CD14-positive monocyte (primary cell): Measurements from ENCODE around the gene MS4A14. TPM values are rescaled to one million over a fixed set of nuclear protein-coding genes. Genes with fewer than 3 reads are reported as not detected.

Source experiments
- DNase-seq, 3 donors: peaks; one replicate each; pipeline ENCODE4 v3.0.0-alpha.2; 2011 to 2022
- H2AFZ ChIP-seq: 2 replicates; pipeline ENCODE4 v1.6.0; 2012; ENCODE audit warnings: mild to moderate bottlenecking, low read depth, low read length, inconsistent platforms; ENCODE audit not compliant: insufficient read depth, poor library complexity, severe bottlenecking
- H3K27ac ChIP-seq, 2 donors: 1 replicate in 1 of 2; 2 replicates in 1 of 2; pipeline ENCODE4 v1.5.1; 2012 to 2013; ENCODE audit warnings: low read length in 2 of 2, control low read depth in 1 of 2, inconsistent platforms in 1 of 2, low read depth in 1 of 2, mild to moderate bottlenecking in 1 of 2
- H3K27me3 ChIP-seq, 2 donors: one replicate each; pipeline versions ENCODE4 v1.6.0 to v1.6.1; 2011 to 2013; ENCODE audit warnings: low read length in 2 of 2; ENCODE audit not compliant: control insufficient read depth in 2 of 2, insufficient read depth in 2 of 2
- H3K36me3 ChIP-seq, 2 donors: replicated peaks in 1 of 2; 1 replicate in 1 of 2; 2 replicates in 1 of 2; pipeline versions ENCODE4 v1.5.1 to v1.6.1; 2012 to 2013; ENCODE audit warnings: low read length in 2 of 2, control low read depth in 1 of 2, inconsistent platforms in 1 of 2, mild to moderate bottlenecking in 1 of 2; ENCODE audit not compliant: insufficient read depth in 2 of 2, control insufficient read depth in 1 of 2
- H3K4me1 ChIP-seq, 2 donors: 1 replicate in 1 of 2; 2 replicates in 1 of 2; pipeline versions ENCODE4 v1.5.1 to v1.6.1; 2012 to 2013; ENCODE audit warnings: low read length in 2 of 2, control low read depth in 1 of 2, inconsistent platforms in 1 of 2, mild to moderate bottlenecking in 1 of 2, moderate library complexity in 1 of 2; ENCODE audit not compliant: insufficient read depth in 2 of 2, control insufficient read depth in 1 of 2
- H3K4me2 ChIP-seq: replicated peaks from 2 replicates; pipeline ENCODE3; 2012; ENCODE audit warnings: low read length, moderate library complexity, mild to moderate bottlenecking; ENCODE audit not compliant: poor library complexity, severe bottlenecking; ENCODE audit errors: extremely low read depth
- H3K4me3 ChIP-seq, 3 experiments: fragments of 200-600 bp in 1 of 3; sonication (generic) in 1 of 3; replicated peaks in 1 of 3; 1 replicate in 2 of 3; 2 replicates in 1 of 3; pipeline ENCODE4 v1.5.1; 2011 to 2013; ENCODE audit warnings: low read length in 3 of 3, mild to moderate bottlenecking in 3 of 3, control low read depth in 2 of 3, low read depth in 2 of 3, inconsistent platforms in 1 of 3, moderate library complexity in 1 of 3
- H3K79me2 ChIP-seq: 2 replicates; pipeline ENCODE4 v1.6.0; 2012; ENCODE audit warnings: mild to moderate bottlenecking, control low read depth, inconsistent platforms, low read length, moderate library complexity; ENCODE audit not compliant: insufficient read depth
- H3K9ac ChIP-seq: 2 replicates; pipeline ENCODE4 v1.6.0; 2017; ENCODE audit warnings: low read length, mild to moderate bottlenecking; ENCODE audit not compliant: insufficient read depth, poor library complexity, severe bottlenecking
- H3K9me3 ChIP-seq, 2 donors: replicated peaks in 1 of 2; 1 replicate in 1 of 2; 2 replicates in 1 of 2; pipeline versions ENCODE4 v1.5.1 to v1.6.1; 2012 to 2013; ENCODE audit warnings: low read length in 2 of 2, control low read depth in 1 of 2; ENCODE audit not compliant: control insufficient read depth in 1 of 2, insufficient read depth in 1 of 2
- H4K20me1 ChIP-seq: 2 replicates; pipeline ENCODE4 v1.6.0; 2012; ENCODE audit warnings: mild to moderate bottlenecking, low read length, control low read depth, moderate library complexity; ENCODE audit not compliant: insufficient read depth
- H3K27ac Mint-ChIP-seq, 7 donors: one replicate each; pipeline ENCODE4 v1.8.0; 2020; ENCODE audit warnings: mild to moderate bottlenecking in 7 of 7, mixed read lengths in 7 of 7, moderate library complexity in 6 of 7, inconsistent platforms in 2 of 7
- H3K27me3 Mint-ChIP-seq, 3 donors: one replicate each; pipeline ENCODE4 v1.8.0; 2021 to 2022; ENCODE audit warnings: low read depth in 3 of 3, mild to moderate bottlenecking in 3 of 3, mixed read lengths in 3 of 3, moderate library complexity in 3 of 3, inconsistent platforms in 1 of 3
- H3K36me3 Mint-ChIP-seq, 2 donors: one replicate each; pipeline ENCODE4 v1.8.0; 2020; ENCODE audit warnings: mixed read lengths in 2 of 2, inconsistent platforms in 1 of 2, mild to moderate bottlenecking in 1 of 2
- H3K4me1 Mint-ChIP-seq: one replicate; pipeline ENCODE4 v1.8.0; 2020; ENCODE audit warnings: mild to moderate bottlenecking, mixed read lengths
- H3K4me3 Mint-ChIP-seq, 2 donors: one replicate each; pipeline ENCODE4 v1.8.0; 2020; ENCODE audit warnings: mild to moderate bottlenecking in 2 of 2, mixed read lengths in 2 of 2, moderate library complexity in 1 of 2
- H3K9me3 Mint-ChIP-seq, 7 donors: one replicate each; pipeline ENCODE4 v1.8.0; 2020 to 2022; ENCODE audit warnings: mixed read lengths in 7 of 7, mild to moderate bottlenecking in 6 of 7, moderate library complexity in 6 of 7, inconsistent platforms in 2 of 7
- WGBS: methylation state at CpG from one replicate; pipeline ENCODE4 v1.1.5; 2013; ENCODE audit warnings: missing lambda C conversion rate; ENCODE audit not compliant: insufficient coverage; 5-methylcytosine and 5-hydroxymethylcytosine counted together
- intact Hi-C, 2 donors: fragments of 100-400 bp; cut with micrococcal nuclease; formaldehyde crosslinking; loops; one replicate each; pipeline versions ENCODE4 v1.15.0 to v1.15.1; 2023
- polyA plus RNA-seq, 3 donors: library from polyadenylated mRNA; depleted of rRNA in 1 of 3; unstranded in 2 of 3; stranded (reverse) in 1 of 3; fragments of 300-500 nt in 2 of 3; fragments of >200 nt in 1 of 3; fragmentation: Illumina TruSeq in 2 of 3; gene quantifications; 1 replicate in 2 of 3; 2 replicates in 1 of 3; pipeline ENCODE4 v1.2.3, GENCODE V29; 2012 to 2021
- TF ChIP-seq, protein P1 (sequence below): fragments of 200-600 bp; IDR thresholded peaks from one replicate; pipeline ENCODE4 v1.8.0; 2022; ENCODE audit warnings: antibody characterized with exemption, mild to moderate bottlenecking

MS4A14 gene
- polyA plus RNA-seq, 3 donors: 3.0 to 30.8 (median 7.5) TPM

GRCh38 chr11:60457576-60457975 is 61.3 kb downstream of the MS4A14 start:
- no peak for DNase-seq
- 100% methylated on average over 2 of the region's 3 CpGs for WGBS
- Histone ChIP-seq H3K27ac (no peak overlapping the region), H2AFZ (no peak overlapping the region), H3K36me3 (no peaks in the 10 kb centered on the region), H3K79me2 (no peaks in the 10 kb centered on the region), H3K4me2 (no peak overlapping the region), H3K27me3 (no peaks in the 10 kb centered on the region), H3K4me1 (no peaks in the 10 kb centered on the region), H3K4me3 (no peak overlapping the region), H4K20me1 (no peaks in the 10 kb centered on the region), H3K9ac (no peak overlapping the region), H3K9me3 (no peaks in the 10 kb centered on the region)
- Mint-ChIP-seq H3K4me3 (no peak overlapping the region), H3K4me1 (no peaks in the 10 kb centered on the region), H3K27ac (peak overlapping the region in 1 of 7 donors; percentile 21), H3K27me3 (peaks cover 0 to 3% (median 2%) of the 10 kb centered on the region in 3 donors), H3K36me3 (peaks cover 0 to 1% of the 10 kb centered on the region in 2 donors), H3K9me3 (peaks cover 0 to 3% (median 0%) of the 10 kb centered on the region in 7 donors)
- intact Hi-C loops: no loop called here
- TF ChIP-seq, protein P1, sequence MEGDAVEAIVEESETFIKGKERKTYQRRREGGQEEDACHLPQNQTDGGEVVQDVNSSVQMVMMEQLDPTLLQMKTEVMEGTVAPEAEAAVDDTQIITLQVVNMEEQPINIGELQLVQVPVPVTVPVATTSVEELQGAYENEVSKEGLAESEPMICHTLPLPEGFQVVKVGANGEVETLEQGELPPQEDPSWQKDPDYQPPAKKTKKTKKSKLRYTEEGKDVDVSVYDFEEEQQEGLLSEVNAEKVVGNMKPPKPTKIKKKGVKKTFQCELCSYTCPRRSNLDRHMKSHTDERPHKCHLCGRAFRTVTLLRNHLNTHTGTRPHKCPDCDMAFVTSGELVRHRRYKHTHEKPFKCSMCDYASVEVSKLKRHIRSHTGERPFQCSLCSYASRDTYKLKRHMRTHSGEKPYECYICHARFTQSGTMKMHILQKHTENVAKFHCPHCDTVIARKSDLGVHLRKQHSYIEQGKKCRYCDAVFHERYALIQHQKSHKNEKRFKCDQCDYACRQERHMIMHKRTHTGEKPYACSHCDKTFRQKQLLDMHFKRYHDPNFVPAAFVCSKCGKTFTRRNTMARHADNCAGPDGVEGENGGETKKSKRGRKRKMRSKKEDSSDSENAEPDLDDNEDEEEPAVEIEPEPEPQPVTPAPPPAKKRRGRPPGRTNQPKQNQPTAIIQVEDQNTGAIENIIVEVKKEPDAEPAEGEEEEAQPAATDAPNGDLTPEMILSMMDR: no peak

- intact Hi-C loops: no loop called here
- H3K4me3 Mint-ChIP-seq: no peak overlapping the region
- H3K27me3 Mint-ChIP-seq: peaks cover 0 to 3% (median 2%) of the 10 kb centered on the region in 3 donors
- peaks cover 0 to 4% (median 0%) of the 10 kb centered on the region in 7 donors for H3K9me3 Mint-ChIP-seq
- Histone ChIP-seq H2AFZ (no peak overlapping the region), H3K4me2 (no peak overlapping the region), H3K9me3 (no peaks in the 10 kb centered on the region), H3K27ac (no peak overlapping the region), H4K20me1 (no peaks in the 10 kb centered on the region), H3K4me3 (no peak overlapping the region), H3K79me2 (no peaks in the 10 kb centered on the region), H3K27me3 (no peaks in the 10 kb centered on the region), H3K36me3 (no peaks in the 10 kb centered on the region), H3K4me1 (peaks cover 8 to 11% of the 10 kb centered on the region in 2 donors), H3K9ac (no peak overlapping the region)
- DNase-seq: no peak
- TF ChIP-seq, protein P1: no peak
- no peak overlapping the region for H3K27ac Mint-ChIP-seq
- peaks cover 0 to 1% of the 10 kb centered on the region in 2 donors for H3K36me3 Mint-ChIP-seq
- peaks cover 11% of the 10 kb centered on the region for H3K4me1 Mint-ChIP-seq
- no CpG with 5 or more reads among the region's 1 CpG for WGBS
Measured at GRCh38 chr11:60459345-60459744, 63.1 kb downstream of the MS4A14 start.

Other genes starting within 250 kb of the MS4A14 start
- gene MS4A6A, start 213.4 kb upstream of the MS4A14 start, polyA plus RNA-seq: 1,000 to 10,000 TPM in 2 of 3 donors, 100 to 1,000 TPM in 1; 978 to 3,009 (median 2,353) TPM
- 10 to 100 TPM in 1 of 3 donors, 1 to 10 TPM in 1, under 1 TPM in 1; 1.00 to 10.2 (median 1.1) TPM for gene MS4A4E, start 153.3 kb upstream of the MS4A14 start, polyA plus RNA-seq
- gene MS4A4A, start 115.8 kb upstream of the MS4A14 start, polyA plus RNA-seq: 10 to 100 TPM; 19.2 to 41.8 (median 27.4) TPM
- not detected for gene MS4A6E, start 69.2 kb upstream of the MS4A14 start, polyA plus RNA-seq
- 100 to 1,000 TPM; 181 to 596 (median 504) TPM for gene MS4A7, start 17.9 kb upstream of the MS4A14 start, polyA plus RNA-seq
- not detected for gene MS4A5, start 33.1 kb downstream of the MS4A14 start, polyA plus RNA-seq
- 1 to 10 TPM in 2 of 3 donors, under 1 TPM in 1; 0.88 to 8.0 (median 1.3) TPM for gene MS4A1, start 59.4 kb downstream of the MS4A14 start, polyA plus RNA-seq
- not detected for gene MS4A12, start 96.3 kb downstream of the MS4A14 start, polyA plus RNA-seq
- not detected for gene MS4A13, start 118.9 kb downstream of the MS4A14 start, polyA plus RNA-seq